ENCODE results near the gene EFNA5.
"Not testable (repeated sequence)": the region's sequence is repeated elsewhere in the genome, so short reads cannot be mapped to it uniquely, and the experiment has no call there.

EFNA5 gene

GRCh38 chr5:107517185-107518033 lies 153.3 kb downstream of the EFNA5 start:
- no peak for DNase-seq (ENCODE audit: low spot score)

GRCh38 chr5:107516452-107517184 lies 154.1 kb downstream of the EFNA5 start:
- no peak for DNase-seq (ENCODE audit: low spot score)

- no peak for DNase-seq (ENCODE audit: low spot score)
These were observed 155.1 kb downstream of the EFNA5 start for GRCh38 chr5:107515521-107516080.

GRCh38 chr5:107514305-107514704 lies 156.4 kb downstream of the EFNA5 start:
- no peak for DNase-seq (ENCODE audit: low spot score)

GRCh38 chr5:107513337-107514085 lies 157.2 kb downstream of the EFNA5 start:
- no peak for DNase-seq (ENCODE audit: low spot score)

GRCh38 chr5:107512029-107512428 lies 158.7 kb downstream of the EFNA5 start:
- no peak for DNase-seq (ENCODE audit: low spot score)

GRCh38 chr5:107510125-107510524 lies 160.6 kb downstream of the EFNA5 start:
- DNase-seq (ENCODE audit: low spot score): no peak

GRCh38 chr5:107508097-107508496 lies 162.6 kb downstream of the EFNA5 start:
- no peak for DNase-seq (ENCODE audit: low spot score)

- DNase-seq (ENCODE audit: low spot score): no peak
These were observed 164.8 kb downstream of the EFNA5 start for GRCh38 chr5:107505763-107506534.

- DNase-seq (ENCODE audit: low spot score): no peak
These were observed 166.3 kb downstream of the EFNA5 start for GRCh38 chr5:107504424-107504823.

GRCh38 chr5:107502676-107503060 lies 168.1 kb downstream of the EFNA5 start:
- DNase-seq (ENCODE audit: low spot score): no peak

- DNase-seq (ENCODE audit: low spot score): no peak
These were observed 168.6 kb downstream of the EFNA5 start for GRCh38 chr5:107501965-107502675.

GRCh38 chr5:107500840-107501239 lies 169.9 kb downstream of the EFNA5 start:
- DNase-seq (ENCODE audit: low spot score): no peak

- DNase-seq (ENCODE audit: low spot score): no peak
These were observed 170.4 kb downstream of the EFNA5 start for GRCh38 chr5:107500347-107500746.

- no peak for DNase-seq (ENCODE audit: low spot score)
These were observed 171.0 kb downstream of the EFNA5 start for GRCh38 chr5:107499776-107500175.

- no peak for DNase-seq (ENCODE audit: low spot score)
These were observed 171.5 kb downstream of the EFNA5 start for GRCh38 chr5:107499237-107499636.

GRCh38 chr5:107496466-107496865 lies 174.3 kb downstream of the EFNA5 start:
- no peak for DNase-seq (ENCODE audit: low spot score)

- DNase-seq (ENCODE audit: low spot score): not testable (repeated sequence)
These were observed 176.6 kb downstream of the EFNA5 start for GRCh38 chr5:107494129-107494528.

- DNase-seq (ENCODE audit: low spot score): no peak
These were observed 183.6 kb downstream of the EFNA5 start for GRCh38 chr5:107487056-107487542.

GRCh38 chr5:107486489-107486888 lies 184.2 kb downstream of the EFNA5 start:
- no peak for DNase-seq (ENCODE audit: low spot score)

- DNase-seq (ENCODE audit: low spot score): no peak
These were observed 185.6 kb downstream of the EFNA5 start for GRCh38 chr5:107485184-107485583.

Data from COLO829 (cell line).